ENCODE measurements around the gene BICC1.

Gene BICC1

GRCh38 chr10:58651040-58651439 is 138.4 kb downstream of the BICC1 start:
- TF ChIP-seq CTCF (conservative IDR thresholded peaks at IDR 0.05) (no peak), ZFX (IDR thresholded peaks at IDR 0.05) (no peak)
- H3K27ac ChIP-seq, result no peak overlapping the region

GRCh38 chr10:58651742-58652141 is 139.1 kb downstream of the BICC1 start:
- TF ChIP-seq CTCF (conservative IDR thresholded peaks at IDR 0.05) (no peak), ZFX (IDR thresholded peaks at IDR 0.05) (no peak)
- H3K27ac ChIP-seq, result no peak overlapping the region

- TF ChIP-seq ZFX (IDR thresholded peaks at IDR 0.05), result no peak
- no peak for TF ChIP-seq CTCF (conservative IDR thresholded peaks at IDR 0.05)
- no peak overlapping the region for H3K27ac ChIP-seq
Observed at GRCh38 chr10:58653139-58653538, 140.5 kb downstream of the BICC1 start.

GRCh38 chr10:58660575-58661255 is 148.0 kb downstream of the BICC1 start:
- TF ChIP-seq ZFX (IDR thresholded peaks at IDR 0.05), result no peak
- TF ChIP-seq CTCF (conservative IDR thresholded peaks at IDR 0.05), result no peak
- H3K27ac ChIP-seq, result no peak overlapping the region

- no peak overlapping the region for H3K27ac ChIP-seq
- no peak for TF ChIP-seq ZFX (IDR thresholded peaks at IDR 0.05)
- no peak for TF ChIP-seq CTCF (conservative IDR thresholded peaks at IDR 0.05)
Observed at GRCh38 chr10:58661336-58661735, 148.7 kb downstream of the BICC1 start.

GRCh38 chr10:58661902-58662301 is 149.2 kb downstream of the BICC1 start:
- no peak for TF ChIP-seq CTCF (conservative IDR thresholded peaks at IDR 0.05)
- TF ChIP-seq ZFX (IDR thresholded peaks at IDR 0.05), result no peak
- H3K27ac ChIP-seq, result no peak overlapping the region

GRCh38 chr10:58662314-58662713 is 149.6 kb downstream of the BICC1 start:
- no peak for TF ChIP-seq CTCF (conservative IDR thresholded peaks at IDR 0.05)
- no peak for TF ChIP-seq ZFX (IDR thresholded peaks at IDR 0.05)

More at GRCh38 chr10:58662314-58662713, 149.6 kb downstream of the BICC1 start:
- H3K27ac ChIP-seq, result no peak overlapping the region
